Measurements from ENCODE around the gene DENND4C.

GRCh38 chr9:19233344-19233743 is 2.9 kb downstream of the DENND4C start:
- no peak for TF ChIP-seq EZH2phosphoT487 (IDR thresholded peaks at IDR 0.05; ENCODE audit: borderline replicate concordance, low read depth, low read length)
- TF ChIP-seq CTCF (conservative IDR thresholded peaks at IDR 0.05; ENCODE audit: low read length) = no peak
